HFFc6 (cell line): ENCODE data around the gene LPAR1. TPM values are rescaled to one million over a fixed set of nuclear protein-coding genes. Genes with fewer than 3 reads are reported as not detected.

Experiments used
- DNase-seq: peaks from one replicate; pipeline ENCODE4 v3.0.0-alpha.2; 2018
- H3K27ac Mint-ChIP-seq: 2 replicates; pipeline ENCODE4 v1.8.0; 2020; ENCODE audit warnings: mild to moderate bottlenecking, mixed read lengths
- H3K27me3 Mint-ChIP-seq: 2 replicates; pipeline ENCODE4 v1.8.0; 2021; ENCODE audit warnings: mild to moderate bottlenecking, moderate library complexity, mixed read lengths; ENCODE audit not compliant: insufficient read depth
- H3K36me3 Mint-ChIP-seq: 2 replicates; pipeline ENCODE4 v1.8.0; 2021; ENCODE audit warnings: low read depth, mixed read lengths
- H3K4me1 Mint-ChIP-seq: 2 replicates; pipeline ENCODE4 v1.8.0; 2020; ENCODE audit warnings: low read depth, mixed read lengths
- H3K4me3 Mint-ChIP-seq: 2 replicates; pipeline ENCODE4 v1.8.0; 2020; ENCODE audit warnings: mild to moderate bottlenecking, moderate library complexity, mixed read lengths
- H3K9me3 Mint-ChIP-seq: 2 replicates; pipeline ENCODE4 v1.8.0; 2020; ENCODE audit warnings: mild to moderate bottlenecking, mixed read lengths
- CTCF ChIP-seq: fragments of 200-600 bp; sonication (generic); IDR thresholded peaks from 2 replicates; pipeline ENCODE4 v1.5.0; 2021; ENCODE audit warnings: antibody characterized with exemption, mild to moderate bottlenecking
- total RNA-seq, 6 experiments: library from RNA; stranded (reverse); fragmentation: NEBNext Ultra II Directional; extraction: Animal tissue kit (Norgen Biotek cat#: 25700); gene quantifications; 2 replicates in 1 of 6; 3 replicates in 5 of 6; pipeline ENCODE4 v1.2.3, GENCODE V29; 2021

The LPAR1 gene
- total RNA-seq, 6 experiments from 2014 or later, result 70.6 to 148 (median 123) TPM

- Mint-ChIP-seq H3K9me3 (no peaks in the 10 kb centered on the region), H3K27ac (no peak overlapping the region), H3K4me1 (peaks cover 84% of the 10 kb centered on the region), H3K4me3 (no peak overlapping the region), H3K27me3 (no peaks in the 10 kb centered on the region), H3K36me3 (peaks cover 72% of the 10 kb centered on the region)
- DNase-seq, result no peak
- no peak for TF ChIP-seq CTCF
These were observed 36.7 kb downstream of the LPAR1 start for GRCh38 chr9:111001526-111001925.

GRCh38 chr9:111000202-111000601 is 38.1 kb downstream of the LPAR1 start:
- DNase-seq, result no peak
- Mint-ChIP-seq H3K4me3 (no peak overlapping the region), H3K36me3 (peaks cover 73% of the 10 kb centered on the region), H3K27ac (no peak overlapping the region), H3K27me3 (no peaks in the 10 kb centered on the region), H3K4me1 (peaks cover 84% of the 10 kb centered on the region), H3K9me3 (peaks cover 5% of the 10 kb centered on the region)
- TF ChIP-seq CTCF, result no peak

GRCh38 chr9:110999379-110999778 is 38.9 kb downstream of the LPAR1 start:
- peaks cover 64% of the 10 kb centered on the region for H3K36me3 Mint-ChIP-seq
- peaks cover 84% of the 10 kb centered on the region for H3K4me1 Mint-ChIP-seq
- no peak for TF ChIP-seq CTCF
- no peak overlapping the region; the same call in 1 of the 2 replicates for H3K27ac Mint-ChIP-seq
- H3K9me3 Mint-ChIP-seq, result peaks cover 5% of the 10 kb centered on the region
- DNase-seq, result no peak
- H3K4me3 Mint-ChIP-seq, result no peak overlapping the region
- H3K27me3 Mint-ChIP-seq, result no peaks in the 10 kb centered on the region

GRCh38 chr9:110997847-110998246 is 40.4 kb downstream of the LPAR1 start:
- TF ChIP-seq CTCF, result no peak
- H3K27me3 Mint-ChIP-seq, result no peaks in the 10 kb centered on the region
- H3K36me3 Mint-ChIP-seq, result peaks cover 57% of the 10 kb centered on the region
- DNase-seq, result no peak
- H3K9me3 Mint-ChIP-seq, result peaks cover 5% of the 10 kb centered on the region
- no peak overlapping the region for H3K4me3 Mint-ChIP-seq
- H3K27ac Mint-ChIP-seq, result no peak overlapping the region
- peaks cover 93% of the 10 kb centered on the region for H3K4me1 Mint-ChIP-seq

GRCh38 chr9:110996436-110997220 is 41.6 kb downstream of the LPAR1 start:
- H3K4me1 Mint-ChIP-seq, result peaks cover 96% of the 10 kb centered on the region
- peak overlapping the region; percentile 26; the same call in 1 of the 2 replicates for H3K27ac Mint-ChIP-seq
- peaks cover 51% of the 10 kb centered on the region for H3K36me3 Mint-ChIP-seq
- H3K9me3 Mint-ChIP-seq, result peaks cover 5% of the 10 kb centered on the region
- DNase-seq, result no peak
- no peak overlapping the region for H3K4me3 Mint-ChIP-seq
- no peak for TF ChIP-seq CTCF
- H3K27me3 Mint-ChIP-seq, result no peaks in the 10 kb centered on the region
